HG03175 (cell line): ENCODE measurements around the gene APOBEC3B.
"Not testable (repeated sequence)": the region's sequence is repeated elsewhere in the genome, so short reads cannot be mapped to it uniquely, and the experiment has no call there.

Source experiments
- ATAC-seq: cut with Tn5 transposase; IDR thresholded peaks from one replicate; pipeline ENCODE4 v1.9.1; 2021; ENCODE audit warnings: mild to moderate bottlenecking, moderate library complexity; ENCODE audit not compliant: unreplicated experiment

Gene APOBEC3B

DNA sequence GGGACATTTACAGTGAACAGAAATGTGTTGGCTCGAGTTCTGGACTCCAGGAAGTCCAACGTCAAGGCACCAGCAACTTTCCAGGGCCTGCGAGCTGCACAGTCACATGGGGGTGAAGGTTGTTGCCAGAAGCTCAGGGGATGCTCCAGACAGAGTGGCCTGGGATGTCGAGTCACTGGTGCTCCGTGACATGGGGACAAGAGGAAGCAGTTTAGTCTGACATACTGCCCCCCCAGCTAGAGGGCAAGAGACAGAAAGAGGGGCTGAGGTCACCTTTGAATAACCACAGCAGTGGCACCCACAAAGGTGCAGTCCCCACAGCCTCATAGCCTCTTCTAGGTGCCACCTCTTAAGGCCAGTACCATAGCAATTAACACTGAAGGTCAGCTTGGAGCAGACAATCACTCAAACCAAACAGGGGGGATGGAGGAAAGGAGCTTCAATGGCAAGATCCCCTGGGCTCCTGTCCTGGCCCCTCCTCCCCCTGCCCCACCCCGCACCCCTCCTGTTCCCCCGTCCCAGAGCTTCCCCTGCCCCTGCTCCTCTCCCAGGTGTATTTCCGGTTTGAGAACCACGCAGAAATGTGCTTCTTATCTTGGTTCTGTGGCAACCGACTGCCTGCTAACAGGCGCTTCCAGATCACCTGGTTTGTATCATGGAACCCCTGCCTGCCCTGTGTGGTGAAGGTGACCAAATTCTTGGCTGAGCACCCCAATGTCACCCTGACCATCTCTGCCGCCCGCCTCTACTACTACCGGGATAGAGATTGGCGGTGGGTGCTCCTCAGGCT, 42.6 kb downstream of the APOBEC3B start:
- ATAC-seq: no peak

DNA sequence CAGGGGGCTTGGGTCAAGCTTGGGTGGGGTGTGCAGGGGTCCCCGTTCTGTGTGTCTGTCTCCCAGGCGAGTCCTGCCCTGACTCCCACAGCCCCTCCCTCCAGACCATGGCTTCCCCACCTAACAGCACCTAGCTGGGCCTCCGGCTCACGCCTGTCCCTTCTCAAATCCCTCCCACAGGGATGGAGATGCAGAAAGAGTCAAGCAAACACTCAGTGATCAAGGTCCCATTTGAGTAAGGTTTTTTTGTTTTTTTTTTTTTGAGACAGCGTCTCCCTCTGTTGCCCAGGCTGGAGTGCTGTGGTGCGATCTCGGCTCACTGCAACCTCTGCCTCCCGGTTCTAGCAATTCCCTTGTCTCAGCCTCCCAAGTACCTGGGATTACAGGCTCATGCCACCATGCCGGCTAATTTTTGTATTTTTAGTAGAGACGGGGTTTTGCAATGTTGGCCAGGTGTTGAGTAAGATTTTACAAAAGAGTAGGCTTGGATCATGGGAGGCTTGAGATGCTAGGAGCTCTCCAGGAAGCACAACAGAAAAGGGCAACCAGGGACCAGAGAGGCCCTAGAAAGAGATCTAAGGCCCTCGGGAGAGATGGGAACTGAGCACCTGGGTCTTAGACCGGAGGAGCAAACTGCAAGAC, 44.5 kb downstream of the APOBEC3B start:
- no peak for ATAC-seq

DNA sequence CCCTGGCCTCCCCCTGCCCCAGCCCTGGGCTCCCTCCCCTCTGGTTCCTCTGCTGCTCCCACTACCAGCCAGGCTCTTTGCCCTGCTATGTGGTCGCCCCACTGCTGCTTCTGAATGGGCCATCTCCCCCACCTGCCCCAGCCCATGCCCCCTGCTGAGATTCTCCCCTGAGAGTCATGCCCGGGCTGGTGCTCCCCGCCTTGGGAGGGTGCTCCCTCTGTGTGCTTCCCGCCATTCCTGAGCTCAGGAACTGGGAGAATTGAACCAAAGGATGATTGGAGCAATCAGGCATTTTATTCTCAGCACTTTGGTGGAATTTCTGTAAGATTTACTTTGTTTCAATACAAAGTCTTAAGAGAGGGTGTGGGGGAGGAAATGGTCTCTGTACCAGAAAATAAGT, 45.6 kb downstream of the APOBEC3B start:
- ATAC-seq: no peak

- ATAC-seq: no peak
Measured at GRCh38 chr22:39028281-39028680, 46.1 kb downstream of the APOBEC3B start.

- no peak for ATAC-seq
Measured at GRCh38 chr22:39029227-39029626, 47.1 kb downstream of the APOBEC3B start.

- ATAC-seq: no peak
Measured at GRCh38 chr22:39030705-39031104, 48.6 kb downstream of the APOBEC3B start.

GRCh38 chr22:39031434-39032295, 49.5 kb downstream of the APOBEC3B start:
- not testable (repeated sequence) for ATAC-seq

GRCh38 chr22:39037071-39037470, 54.9 kb downstream of the APOBEC3B start:
- ATAC-seq: not testable (repeated sequence)

DNA sequence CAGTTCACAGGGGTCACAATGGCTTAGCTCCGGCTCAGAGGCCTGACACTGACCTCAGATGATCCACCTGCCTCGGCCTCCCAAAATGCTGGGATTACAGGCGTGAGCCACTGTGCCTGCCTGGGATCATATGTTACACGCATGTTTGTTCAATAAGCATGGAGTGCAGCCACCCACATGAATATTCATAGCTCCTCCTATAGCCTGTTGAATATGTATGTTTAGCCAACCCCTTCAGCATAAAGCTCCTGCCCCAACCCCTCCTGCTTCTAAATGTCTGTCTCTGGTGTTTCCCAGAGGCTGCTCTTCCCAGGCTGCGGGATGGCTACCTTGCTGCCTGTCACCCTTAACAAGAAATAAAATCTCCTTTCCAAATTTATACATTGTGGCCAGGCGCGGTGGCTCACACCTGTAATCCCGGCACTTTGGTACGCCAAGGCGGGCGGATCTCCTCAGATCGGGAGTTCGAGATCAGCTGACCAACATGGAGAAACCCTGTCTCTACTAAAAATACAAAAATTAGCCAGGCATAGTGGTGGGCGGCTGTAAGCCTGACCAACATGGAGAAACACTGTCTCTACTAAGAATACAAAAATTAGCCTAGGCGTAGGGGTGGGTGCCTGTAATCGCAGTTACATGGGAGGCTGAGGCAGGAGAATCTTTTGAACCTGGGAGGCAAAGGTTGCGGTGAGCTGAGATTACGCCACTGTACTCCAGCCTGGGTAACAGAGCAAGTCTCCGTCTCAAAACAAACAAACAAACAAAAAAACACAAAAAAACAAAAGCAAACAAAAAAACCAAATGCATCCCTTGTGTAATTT, 57.4 kb downstream of the APOBEC3B start:
- no peak for ATAC-seq

- ATAC-seq: not testable (repeated sequence)
Measured at GRCh38 chr22:39040155-39040537, 58.0 kb downstream of the APOBEC3B start.

GRCh38 chr22:39040538-39041296, 58.6 kb downstream of the APOBEC3B start, which contains the start of gene APOBEC3F:
Gene APOBEC3F (plus strand): TSS chr22:39040864. CDS start chr22:39040961, 97 bp downstream.
- ATAC-seq: peak; percentile 99

DNA sequence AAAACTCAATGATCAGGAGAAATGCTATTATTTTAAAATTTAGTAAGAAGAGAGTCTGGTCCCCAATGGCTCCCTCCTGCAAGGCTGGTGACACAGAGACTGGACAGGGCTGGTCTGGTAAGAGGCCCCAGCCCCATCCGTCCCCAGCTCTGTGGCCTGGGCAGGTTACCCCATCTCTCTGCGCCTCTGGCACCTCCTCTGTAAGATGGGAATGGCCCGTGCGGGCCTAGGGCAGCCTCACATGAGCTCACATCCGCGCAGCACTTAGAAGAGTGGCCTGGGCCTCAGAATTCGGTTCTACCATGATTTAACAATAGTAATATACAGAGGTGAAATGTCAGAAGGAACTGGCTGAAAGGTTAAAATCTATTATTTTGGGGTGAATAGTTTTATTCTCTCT, 59.8 kb downstream of the APOBEC3B start:
- no peak for ATAC-seq
